Neuronal stem cell (in vitro differentiated cells): ENCODE data around the gene C1QTNF4.
A peak's percentile ranks its signal among the peaks of the same experiment; 100 is the strongest.

Experiments
- DNase-seq: peaks from one replicate; pipeline ENCODE4 v3.0.0-alpha.2; 2013; ENCODE audit warnings: low spot score
- H2AFZ ChIP-seq: one replicate; pipeline ENCODE4 v1.6.1; 2013; ENCODE audit warnings: mild to moderate bottlenecking, low read length, inconsistent platforms
- H2AK5ac ChIP-seq: 2 replicates; pipeline ENCODE4 v1.6.1; 2013; ENCODE audit warnings: low read depth, mild to moderate bottlenecking, inconsistent platforms, low read length, moderate library complexity, mixed read lengths
- H2BK120ac ChIP-seq: 2 replicates; pipeline ENCODE4 v1.6.1; 2013; ENCODE audit warnings: low read depth, mild to moderate bottlenecking, inconsistent platforms, low read length, moderate library complexity, mixed read lengths
- H2BK12ac ChIP-seq: one replicate; pipeline ENCODE4 v1.6.1; 2013; ENCODE audit warnings: low read length, inconsistent platforms
- H2BK15ac ChIP-seq: 2 replicates; pipeline ENCODE4 v1.6.1; 2013; ENCODE audit warnings: mild to moderate bottlenecking, low read length, inconsistent platforms, mixed read lengths
- H2BK5ac ChIP-seq: one replicate; pipeline ENCODE4 v1.6.1; 2013; ENCODE audit warnings: inconsistent platforms, mild to moderate bottlenecking, low read length, moderate library complexity
- H3K14ac ChIP-seq: one replicate; pipeline ENCODE4 v1.6.1; 2013; ENCODE audit warnings: low read length, inconsistent platforms
- H3K18ac ChIP-seq: 2 replicates; pipeline ENCODE4 v1.6.1; 2013; ENCODE audit warnings: low read length, inconsistent platforms
- H3K23ac ChIP-seq: 2 replicates; pipeline ENCODE4 v1.6.1; 2013; ENCODE audit warnings: low read depth, mild to moderate bottlenecking, mixed read lengths, low read length, inconsistent platforms; ENCODE audit not compliant: poor library complexity
- H3K27ac ChIP-seq: replicated peaks from 3 replicates; pipeline ENCODE4 v1.5.1; 2013; ENCODE audit warnings: low read length, inconsistent platforms
- H3K27me3 ChIP-seq, 3 experiments: 2 replicates each; pipeline ENCODE4 v1.6.1; 2013; ENCODE audit warnings: low read length in 3 of 3, mild to moderate bottlenecking in 2 of 3, inconsistent platforms in 1 of 3, low read depth in 1 of 3, mixed read lengths in 1 of 3, moderate library complexity in 1 of 3; ENCODE audit not compliant: control insufficient read depth in 3 of 3, insufficient read depth in 3 of 3
- H3K36me3 ChIP-seq, 2 donors: replicated peaks in 1 of 2; 2 replicates each; pipeline ENCODE4 v1.6.1; 2013; ENCODE audit warnings: low read length in 2 of 2; ENCODE audit not compliant: control insufficient read depth in 2 of 2, insufficient read depth in 2 of 2
- H3K4ac ChIP-seq: 2 replicates; pipeline ENCODE4 v1.6.1; 2013; ENCODE audit warnings: inconsistent platforms, mild to moderate bottlenecking, low read length, moderate library complexity
- H3K4me1 ChIP-seq, 2 donors: 1 replicate in 1 of 2; 2 replicates in 1 of 2; pipeline ENCODE4 v1.6.1; 2013; ENCODE audit warnings: low read length in 2 of 2, low read depth in 1 of 2; ENCODE audit not compliant: control insufficient read depth in 2 of 2, insufficient read depth in 1 of 2
- H3K4me2 ChIP-seq: one replicate; pipeline ENCODE4 v1.6.1; 2013; ENCODE audit warnings: mild to moderate bottlenecking, low read length, inconsistent platforms; ENCODE audit not compliant: insufficient read depth, poor library complexity, severe bottlenecking
- H3K4me3 ChIP-seq, 2 donors: 2 replicates each; pipeline ENCODE4 v1.5.1; 2013; ENCODE audit warnings: low read length in 2 of 2, mild to moderate bottlenecking in 2 of 2, inconsistent platforms in 1 of 2, moderate library complexity in 1 of 2
- H3K79me1 ChIP-seq: one replicate; pipeline ENCODE4 v1.6.1; 2013; ENCODE audit warnings: low read depth, mild to moderate bottlenecking, inconsistent platforms, low read length, moderate library complexity
- H3K9ac ChIP-seq: one replicate; pipeline ENCODE4 v1.6.1; 2013; ENCODE audit warnings: mild to moderate bottlenecking, low read depth, low read length, inconsistent platforms; ENCODE audit not compliant: poor library complexity
- H3K9me3 ChIP-seq, 2 donors: replicated peaks in 1 of 2; 2 replicates each; pipeline versions ENCODE3 to v1.6.1; 2013; ENCODE audit warnings: low read length in 2 of 2, mild to moderate bottlenecking in 2 of 2, inconsistent platforms in 1 of 2, low read depth in 1 of 2, mixed read lengths in 1 of 2, moderate library complexity in 1 of 2; ENCODE audit not compliant: control insufficient read depth in 2 of 2, insufficient read depth in 1 of 2
- H4K8ac ChIP-seq: one replicate; pipeline ENCODE4 v1.6.1; 2013; ENCODE audit warnings: low read depth, mild to moderate bottlenecking, inconsistent platforms, low read length, moderate library complexity
- H4K91ac ChIP-seq: one replicate; pipeline ENCODE4 v1.6.1; 2013; ENCODE audit warnings: low read length, low read depth, mild to moderate bottlenecking, inconsistent platforms; ENCODE audit not compliant: poor library complexity
- WGBS, 2 donors: extraction: QIAGEN DNeasy Blood & Tissue Kit; methylation state at CpG; one replicate each; pipeline ENCODE4 v1.1.7; 2013; ENCODE audit warnings: missing lambda C conversion rate in 2 of 2, mixed read lengths in 1 of 2; ENCODE audit not compliant: insufficient read length in 2 of 2, insufficient replicate concordance in 1 of 2; ENCODE audit errors: extremely low coverage in 2 of 2; 5-methylcytosine and 5-hydroxymethylcytosine counted together

C1QTNF4 gene

DNA sequence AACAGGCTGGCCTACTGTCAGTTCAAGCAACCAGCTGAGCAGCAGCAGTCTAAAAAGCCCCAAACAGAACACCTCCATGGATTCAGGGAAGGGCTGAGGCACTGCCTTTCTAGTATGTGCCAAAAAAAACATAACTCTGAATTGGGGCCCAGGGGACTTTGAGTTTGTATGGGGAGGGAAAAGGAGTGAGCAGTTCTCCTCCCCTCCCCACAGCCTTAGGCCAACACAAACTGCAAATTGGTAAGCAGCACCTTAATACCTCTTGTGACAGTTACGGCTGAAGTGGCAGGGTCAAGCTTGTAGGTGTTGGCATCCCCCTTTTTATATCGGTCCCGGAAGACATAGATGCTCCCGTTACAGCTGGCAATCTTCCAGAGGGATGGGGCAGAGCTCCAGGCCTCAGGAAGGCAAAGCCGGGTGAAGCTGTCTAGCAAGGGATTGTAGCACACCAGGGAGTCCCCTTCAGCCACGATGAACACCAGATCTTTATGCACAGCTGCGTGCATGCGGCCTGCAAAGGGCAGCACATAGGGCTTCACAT lies 21.4 kb downstream of the C1QTNF4 start:
- no peak for DNase-seq
- no peak overlapping the region for H3K4me3 ChIP-seq
- no peak overlapping the region for H2BK15ac ChIP-seq
- H3K4ac ChIP-seq, result no peak overlapping the region
- H3K18ac ChIP-seq, result no peak overlapping the region
- H3K4me1 ChIP-seq, result peaks cover 3 to 9% of the 10 kb centered on the region in 2 donors
- no peak overlapping the region for H2BK120ac ChIP-seq
- H3K9me3 ChIP-seq, result peaks cover 0 to 2% of the 10 kb centered on the region in 2 donors
- H3K27me3 ChIP-seq, result no peaks in the 10 kb centered on the region
- peak overlapping the region; percentile 31 for H3K23ac ChIP-seq
- H3K14ac ChIP-seq, result no peak overlapping the region
- peak overlapping the region; percentile 14 for H3K9ac ChIP-seq
- H4K91ac ChIP-seq, result no peak overlapping the region
- H2BK5ac ChIP-seq, result no peak overlapping the region
- H4K8ac ChIP-seq, result no peak overlapping the region
- H2AK5ac ChIP-seq, result no peak overlapping the region
- H3K79me1 ChIP-seq, result peaks cover 5% of the 10 kb centered on the region
- H3K36me3 ChIP-seq, result peaks cover 25 to 75% of the 10 kb centered on the region in 2 donors
- H3K4me2 ChIP-seq, result no peak overlapping the region
- H2BK12ac ChIP-seq, result no peak overlapping the region
- no peak overlapping the region for H2AFZ ChIP-seq
- WGBS, 2 donors, result no CpG with 5 or more reads among the region's 8 CpGs
- H3K27ac ChIP-seq, result no peak overlapping the region

DNA sequence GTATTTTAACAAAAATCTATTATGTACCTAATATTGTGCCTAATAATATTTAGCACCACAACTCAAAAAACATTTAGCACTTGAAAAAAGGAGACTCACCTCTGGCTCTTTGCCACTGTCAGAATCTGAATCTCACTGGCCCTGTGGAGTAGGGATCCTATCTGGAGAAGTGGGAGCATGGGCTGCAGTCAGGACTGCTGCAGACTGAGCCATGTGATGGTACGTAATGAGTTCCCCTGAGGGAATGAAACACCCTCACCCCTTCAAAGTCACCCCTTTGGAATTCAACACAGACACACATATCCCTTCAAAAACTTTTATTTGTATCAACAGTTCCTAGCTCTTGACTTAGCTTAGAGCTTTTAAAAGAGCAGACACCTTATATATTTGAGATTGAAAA lies 22.3 kb downstream of the C1QTNF4 start:
- Histone ChIP-seq H2AK5ac (no peak overlapping the region), H3K79me1 (peaks cover 4% of the 10 kb centered on the region), H3K4ac (no peak overlapping the region), H2BK120ac (no peak overlapping the region), H3K14ac (no peak overlapping the region), H3K27me3 (no peaks in the 10 kb centered on the region), H2BK5ac (no peak overlapping the region), H3K4me2 (no peak overlapping the region), H3K9me3 (peaks cover 0 to 2% of the 10 kb centered on the region in 2 donors), H3K9ac (no peak overlapping the region), H3K4me3 (no peak overlapping the region), H2AFZ (no peak overlapping the region), H3K18ac (no peak overlapping the region), H2BK12ac (no peak overlapping the region), H2BK15ac (no peak overlapping the region), H3K27ac (no peak overlapping the region), H3K36me3 (peaks cover 20 to 67% of the 10 kb centered on the region in 2 donors), H3K23ac (no peak overlapping the region), H3K4me1 (peaks cover 0 to under 1% of the 10 kb centered on the region in 2 donors), H4K8ac (no peak overlapping the region), H4K91ac (no peak overlapping the region)
- DNase-seq, result no peak
- WGBS, 2 donors, result no CpG with 5 or more reads among the region's 1 CpG

DNA sequence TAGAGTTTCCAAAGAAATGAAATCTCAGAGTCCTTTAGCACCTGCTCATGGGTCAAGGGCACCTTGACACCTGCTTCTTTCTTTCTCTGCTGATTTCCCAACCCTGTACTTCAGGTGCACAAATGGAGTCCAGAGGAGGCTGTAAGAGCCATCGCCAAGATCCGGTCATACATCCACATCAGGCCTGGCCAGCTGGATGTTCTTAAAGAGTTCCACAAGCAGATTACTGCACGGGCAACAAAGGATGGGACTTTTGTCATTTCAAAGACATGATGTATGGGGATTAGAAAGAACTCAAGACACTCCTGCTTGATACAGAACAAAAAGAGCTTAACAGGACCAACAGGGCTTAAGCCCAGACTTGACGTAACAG lies 22.9 kb downstream of the C1QTNF4 start:
- Histone ChIP-seq H3K14ac (no peak overlapping the region), H4K91ac (no peak overlapping the region), H3K4me1 (no peaks in the 10 kb centered on the region), H2BK15ac (no peak overlapping the region), H2BK5ac (no peak overlapping the region), H2BK12ac (no peak overlapping the region), H3K79me1 (peaks cover 4% of the 10 kb centered on the region), H3K4me2 (no peak overlapping the region), H3K9me3 (peaks cover 0 to 2% of the 10 kb centered on the region in 2 donors), H2AK5ac (no peak overlapping the region), H2AFZ (no peak overlapping the region), H3K18ac (no peak overlapping the region), H2BK120ac (no peak overlapping the region), H3K27ac (no peak overlapping the region), H4K8ac (no peak overlapping the region), H3K27me3 (no peaks in the 10 kb centered on the region), H3K9ac (no peak overlapping the region), H3K23ac (no peak overlapping the region), H3K4me3 (no peak overlapping the region), H3K36me3 (peaks cover 20 to 63% of the 10 kb centered on the region in 2 donors), H3K4ac (no peak overlapping the region)
- WGBS, 2 donors, result no CpG with 5 or more reads among the region's 4 CpGs
- no peak for DNase-seq

DNA sequence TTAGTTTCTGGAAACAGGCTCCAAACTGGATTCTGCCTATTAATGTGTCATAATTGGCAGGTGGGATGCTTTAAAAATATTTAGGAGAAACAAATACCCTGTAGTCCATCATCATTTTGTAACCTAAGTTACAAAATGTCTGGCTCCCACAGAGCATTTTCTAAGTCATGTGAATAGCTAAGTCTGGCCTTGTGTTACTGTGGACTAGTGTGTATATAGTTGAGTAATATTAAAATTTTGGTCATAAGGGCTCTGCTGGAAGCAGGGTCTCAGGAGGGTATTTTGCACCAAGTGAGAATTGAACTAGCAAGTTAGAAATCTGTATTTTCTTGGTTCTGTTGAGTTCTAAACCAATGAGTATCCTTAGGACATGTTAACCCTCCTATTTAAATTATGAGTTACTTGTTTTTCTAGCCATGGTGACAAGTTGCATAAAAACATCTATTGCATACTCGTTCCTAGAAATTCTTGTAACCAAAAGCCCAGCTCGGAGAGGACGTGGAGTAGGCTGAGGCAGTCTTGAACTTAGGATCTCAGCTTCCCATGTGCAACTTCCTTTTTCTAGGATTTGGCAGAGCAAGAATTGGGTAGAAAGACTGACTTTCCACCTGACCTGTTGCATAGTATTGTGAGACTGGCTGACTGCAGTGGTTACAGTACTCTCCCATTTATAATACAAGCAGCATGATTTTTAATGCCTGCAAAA lies 23.4 kb downstream of the C1QTNF4 start:
- Histone ChIP-seq H2AFZ (no peak overlapping the region), H2BK15ac (no peak overlapping the region), H3K4me3 (no peak overlapping the region), H4K8ac (no peak overlapping the region), H3K27me3 (no peaks in the 10 kb centered on the region), H3K36me3 (peaks cover 20 to 60% of the 10 kb centered on the region in 2 donors), H3K18ac (no peak overlapping the region), H3K14ac (no peak overlapping the region), H2BK5ac (no peak overlapping the region), H3K9me3 (peaks cover 0 to 2% of the 10 kb centered on the region in 2 donors), H2BK12ac (no peak overlapping the region), H3K79me1 (peaks cover 7% of the 10 kb centered on the region), H3K4ac (no peak overlapping the region), H3K23ac (no peak overlapping the region), H3K27ac (no peak overlapping the region), H3K4me1 (no peaks in the 10 kb centered on the region), H3K9ac (no peak overlapping the region), H2BK120ac (no peak overlapping the region), H4K91ac (no peak overlapping the region), H2AK5ac (no peak overlapping the region), H3K4me2 (no peak overlapping the region)
- no CpG with 5 or more reads among the region's 3 CpGs for WGBS, 2 donors
- DNase-seq, result no peak
